Left lung (tissue), 10 donors: ENCODE results near the gene UNC79. TPM values are rescaled to one million over a fixed set of nuclear protein-coding genes. Genes with fewer than 3 reads are reported as not detected.

Experiments
- ATAC-seq: fragments of 200-7000 bp; cut with Tn5 transposase; one replicate; pipeline ENCODE4 v1.9.1; 2020; ENCODE audit warnings: moderate library complexity
- DNase-seq, 4 donors: peaks; one replicate each; pipeline ENCODE4 v3.0.0-alpha.2; 2013 to 2020
- H3K27ac ChIP-seq, 2 donors: fragments of 200-600 bp; sonication (generic) in 1 of 2; one replicate each; pipeline versions ENCODE4 v1.5.0 to v1.8.0; 2020 to 2021
- H3K27me3 ChIP-seq, 2 donors: fragments of 200-600 bp; sonication (generic) in 1 of 2; one replicate each; pipeline versions ENCODE4 v1.5.0 to v1.8.0; 2020 to 2021
- H3K36me3 ChIP-seq, 2 donors: fragments of 200-600 bp; sonication (generic) in 1 of 2; one replicate each; pipeline versions ENCODE4 v1.5.0 to v1.8.0; 2020 to 2021
- H3K4me1 ChIP-seq, 2 donors: fragments of 200-600 bp; one replicate each; pipeline ENCODE4 v1.8.0; 2021
- H3K4me3 ChIP-seq, 2 donors: fragments of 200-600 bp; sonication (generic) in 1 of 2; one replicate each; pipeline versions ENCODE4 v1.5.0 to v1.8.0; 2020 to 2021; ENCODE audit warnings: mild to moderate bottlenecking in 1 of 2
- H3K9me3 ChIP-seq, 2 donors: fragments of 200-600 bp; sonication (generic) in 1 of 2; one replicate each; pipeline versions ENCODE4 v1.5.0 to v1.8.0; 2020 to 2021
- CTCF ChIP-seq, 2 donors: fragments of 200-600 bp; sonication (generic) in 1 of 2; IDR thresholded peaks; one replicate each; pipeline versions ENCODE4 v1.5.0 to v1.8.0; 2021; ENCODE audit warnings: antibody characterized with exemption in 2 of 2
- intact Hi-C, 2 donors: fragments of 100-400 bp; cut with DNase I; formaldehyde crosslinking; loops; one replicate each; pipeline versions ENCODE4 v1.11.2 to v1.14.2; 2022
- polyA plus RNA-seq, 6 donors: library from polyadenylated mRNA; unstranded; fragments of 120-200 nt; gene quantifications; one replicate each; pipeline ENCODE4 v1.2.1, GENCODE V29; 2013; ENCODE audit not compliant: insufficient read length in 6 of 6
- total RNA-seq, 2 donors: library from RNA; stranded (reverse); fragmentation: NEBNext Ultra II Directional; extraction: Animal tissue kit (Norgen Biotek cat#: 25700); gene quantifications; one replicate each; pipeline ENCODE4 v1.2.1, GENCODE V29; 2021
- donor health status: DM: no; HTN: yes; CAD: no.
- donor health status: DM: no; HTN: no; CAD: no.

The UNC79 gene
- total and polyA plus RNA-seq, 8 donors: 0.13 to 0.65 (median 0.46) TPM

GRCh38 chr14:93735206-93735605 is 304.5 kb downstream of the UNC79 start:
- intact Hi-C loops: no loop called here
- Histone ChIP-seq H3K9me3 (no peaks in the 10 kb centered on the region), H3K4me1 (peaks cover 0 to 3% of the 10 kb centered on the region in 2 donors), H3K4me3 (no peak overlapping the region), H3K36me3 (no peaks in the 10 kb centered on the region), H3K27me3 (peaks cover 0 to 23% of the 10 kb centered on the region in 2 donors), H3K27ac (no peak overlapping the region)
- ATAC-seq: no peak
- TF ChIP-seq CTCF (IDR thresholded peaks at IDR 0.05): no peak
- DNase-seq: no peak

GRCh38 chr14:93736378-93737014 is 305.8 kb downstream of the UNC79 start:
- ATAC-seq: no peak
- TF ChIP-seq CTCF (IDR thresholded peaks at IDR 0.05): no peak
- no peak for DNase-seq

GRCh38 chr14:93737634-93738033 is 306.9 kb downstream of the UNC79 start:
- no peak for ATAC-seq
- TF ChIP-seq CTCF (IDR thresholded peaks at IDR 0.05): no peak

More at GRCh38 chr14:93736378-93737014, 305.8 kb downstream of the UNC79 start:
- intact Hi-C loops: no loop called here
- Histone ChIP-seq H3K9me3 (no peaks in the 10 kb centered on the region), H3K4me3 (no peak overlapping the region), H3K4me1 (peaks cover 0 to 3% of the 10 kb centered on the region in 2 donors), H3K27ac (no peak overlapping the region), H3K36me3 (no peaks in the 10 kb centered on the region), H3K27me3 (peaks cover 0 to 23% of the 10 kb centered on the region in 2 donors)

GRCh38 chr14:93741556-93742230 is 311.0 kb downstream of the UNC79 start:
- H3K9me3 ChIP-seq: no peaks in the 10 kb centered on the region
- intact Hi-C loops: no loop called here
- H3K4me1 ChIP-seq: no peaks in the 10 kb centered on the region
- ATAC-seq (no peak), DNase-seq (no peak)
- no peak overlapping the region for H3K27ac ChIP-seq
- H3K36me3 ChIP-seq: no peaks in the 10 kb centered on the region
- H3K4me3 ChIP-seq: no peak overlapping the region
- H3K27me3 ChIP-seq: peaks cover 0 to 39% of the 10 kb centered on the region in 2 donors
- no peak for TF ChIP-seq CTCF (IDR thresholded peaks at IDR 0.05)

More at GRCh38 chr14:93737634-93738033, 306.9 kb downstream of the UNC79 start:
- Histone ChIP-seq H3K27ac (no peak overlapping the region), H3K9me3 (no peaks in the 10 kb centered on the region), H3K4me3 (no peak overlapping the region), H3K36me3 (no peaks in the 10 kb centered on the region), H3K27me3 (peaks cover 0 to 23% of the 10 kb centered on the region in 2 donors), H3K4me1 (peaks cover 0 to 1% of the 10 kb centered on the region in 2 donors)
- DNase-seq: no peak
- intact Hi-C loops: no loop called here

GRCh38 chr14:93742761-93743160 is 312.0 kb downstream of the UNC79 start:
- Histone ChIP-seq H3K36me3 (no peaks in the 10 kb centered on the region), H3K27ac (no peak overlapping the region), H3K4me3 (no peak overlapping the region), H3K4me1 (no peaks in the 10 kb centered on the region), H3K9me3 (no peaks in the 10 kb centered on the region), H3K27me3 (peaks cover 0 to 31% of the 10 kb centered on the region in 2 donors)
- peak in 1 of 4 donors; percentile 28 for DNase-seq
- TF ChIP-seq CTCF (IDR thresholded peaks at IDR 0.05): no peak
- intact Hi-C loops: no loop called here
- peak; percentile 63 for ATAC-seq
